Measurements from ENCODE around the gene ATXN2.

DNA sequence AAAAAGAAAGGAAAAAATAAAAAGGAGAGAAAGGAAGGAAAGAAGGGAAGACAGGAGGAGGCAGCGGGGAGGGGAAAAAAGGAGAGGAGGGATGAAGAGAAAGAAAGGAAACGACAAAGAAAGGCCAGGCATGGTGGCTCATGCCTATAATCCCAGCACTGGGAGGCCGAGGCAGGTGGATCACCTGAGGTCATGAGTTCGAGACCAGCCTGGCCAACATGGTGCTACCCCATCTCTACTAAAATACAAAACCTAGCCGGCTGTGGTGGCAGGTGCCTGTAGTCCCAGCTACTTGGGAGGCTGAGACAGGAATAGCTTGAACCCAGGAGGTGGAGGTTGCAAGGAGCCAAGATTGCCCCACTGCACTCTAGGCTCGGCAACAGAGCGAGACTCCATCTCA, 18.4 kb downstream of the ATXN2 start:
- TF ChIP-seq, protein P1, sequence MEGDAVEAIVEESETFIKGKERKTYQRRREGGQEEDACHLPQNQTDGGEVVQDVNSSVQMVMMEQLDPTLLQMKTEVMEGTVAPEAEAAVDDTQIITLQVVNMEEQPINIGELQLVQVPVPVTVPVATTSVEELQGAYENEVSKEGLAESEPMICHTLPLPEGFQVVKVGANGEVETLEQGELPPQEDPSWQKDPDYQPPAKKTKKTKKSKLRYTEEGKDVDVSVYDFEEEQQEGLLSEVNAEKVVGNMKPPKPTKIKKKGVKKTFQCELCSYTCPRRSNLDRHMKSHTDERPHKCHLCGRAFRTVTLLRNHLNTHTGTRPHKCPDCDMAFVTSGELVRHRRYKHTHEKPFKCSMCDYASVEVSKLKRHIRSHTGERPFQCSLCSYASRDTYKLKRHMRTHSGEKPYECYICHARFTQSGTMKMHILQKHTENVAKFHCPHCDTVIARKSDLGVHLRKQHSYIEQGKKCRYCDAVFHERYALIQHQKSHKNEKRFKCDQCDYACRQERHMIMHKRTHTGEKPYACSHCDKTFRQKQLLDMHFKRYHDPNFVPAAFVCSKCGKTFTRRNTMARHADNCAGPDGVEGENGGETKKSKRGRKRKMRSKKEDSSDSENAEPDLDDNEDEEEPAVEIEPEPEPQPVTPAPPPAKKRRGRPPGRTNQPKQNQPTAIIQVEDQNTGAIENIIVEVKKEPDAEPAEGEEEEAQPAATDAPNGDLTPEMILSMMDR (IDR thresholded peaks at IDR 0.05) = no peak
- TF ChIP-seq POLR2A (IDR thresholded peaks at IDR 0.05) = no peak
